ENCODE results near the gene CHRNA4. TPM values are rescaled to one million over a fixed set of nuclear protein-coding genes. Genes with fewer than 3 reads are reported as not detected.

Gene CHRNA4
- total RNA-seq, 2 donors from 2014 or later: not detected

- DNase-seq (ENCODE audit: low spot score): no peak
- H3K27ac ChIP-seq: no peak overlapping the region
- H3K36me3 ChIP-seq: no peaks in the 10 kb centered on the region
- no peaks in the 10 kb centered on the region for H3K4me1 ChIP-seq (ENCODE audit: control insufficient read depth in 1 of 2, low read depth in 2 of 2)
- no peaks in the 10 kb centered on the region for H3K27me3 ChIP-seq (replicated peaks; ENCODE audit: insufficient read depth)
- no peak overlapping the region for H3K4me3 ChIP-seq
- ATAC-seq (ENCODE audit: insufficient number of reproducible peaks, low FRiP score, low read depth): no peak
- no peak for TF ChIP-seq CTCF (IDR thresholded peaks at IDR 0.05)
- H3K9me3 ChIP-seq: no peaks in the 10 kb centered on the region
Measured at GRCh38 chr20:63365601-63366389, 4.6 kb upstream of the CHRNA4 start.

- Histone ChIP-seq H3K27ac (no peak overlapping the region), H3K9me3 (no peaks in the 10 kb centered on the region), H3K4me1 (ENCODE audit: control insufficient read depth in 1 of 2, low read depth in 2 of 2) (no peaks in the 10 kb centered on the region), H3K36me3 (no peaks in the 10 kb centered on the region), H3K27me3 (replicated peaks; ENCODE audit: insufficient read depth) (no peaks in the 10 kb centered on the region), H3K4me3 (no peak overlapping the region)
- no peak for ATAC-seq (ENCODE audit: insufficient number of reproducible peaks, low FRiP score, low read depth)
- DNase-seq (ENCODE audit: low spot score): no peak
- TF ChIP-seq CTCF (IDR thresholded peaks at IDR 0.05): no peak
Measured at GRCh38 chr20:63364801-63365585, 3.8 kb upstream of the CHRNA4 start.

GRCh38 chr20:63363981-63364561 lies 2.9 kb upstream of the CHRNA4 start:
- Histone ChIP-seq H3K4me1 (ENCODE audit: control insufficient read depth in 1 of 2, low read depth in 2 of 2) (no peaks in the 10 kb centered on the region), H3K9me3 (no peaks in the 10 kb centered on the region), H3K27me3 (replicated peaks; ENCODE audit: insufficient read depth) (no peaks in the 10 kb centered on the region), H3K27ac (no peak overlapping the region), H3K4me3 (no peak overlapping the region), H3K36me3 (no peaks in the 10 kb centered on the region)
- no peak for TF ChIP-seq CTCF (IDR thresholded peaks at IDR 0.05)
- ATAC-seq (ENCODE audit: insufficient number of reproducible peaks, low FRiP score, low read depth) (no peak), DNase-seq (ENCODE audit: low spot score) (no peak)

GRCh38 chr20:63363013-63363957 lies 2.1 kb upstream of the CHRNA4 start:
- no peaks in the 10 kb centered on the region for H3K9me3 ChIP-seq
- no peak for TF ChIP-seq CTCF (IDR thresholded peaks at IDR 0.05)

More at GRCh38 chr20:63363013-63363957, 2.1 kb upstream of the CHRNA4 start:
- H3K36me3 ChIP-seq: no peaks in the 10 kb centered on the region
- no peak overlapping the region for H3K4me3 ChIP-seq
- no peak overlapping the region for H3K27ac ChIP-seq
- ATAC-seq (ENCODE audit: insufficient number of reproducible peaks, low FRiP score, low read depth) (no peak), DNase-seq (ENCODE audit: low spot score) (no peak)
- no peaks in the 10 kb centered on the region for H3K27me3 ChIP-seq (replicated peaks; ENCODE audit: insufficient read depth)
- H3K4me1 ChIP-seq (ENCODE audit: control insufficient read depth in 1 of 2, low read depth in 2 of 2): no peaks in the 10 kb centered on the region
